Stimulated activated CD8-positive, alpha-beta memory T cell treated with anti-CD3 and anti-CD28 coated beads, Interleukin-2, amount 100 ng/mL, for 1 hour (primary cell): Measurements from ENCODE around the gene ATR.

Experiments
- DNase-seq, 2 donors: peaks; one replicate each; pipeline ENCODE4 v3.0.0-alpha.2; 2020; ENCODE audit warnings: low read depth in 2 of 2

The ATR gene

GRCh38 chr3:142523921-142524566 lies 54.5 kb downstream of the ATR start:
- no peak for DNase-seq

- no peak for DNase-seq
Observed at GRCh38 chr3:142509079-142509478, 69.5 kb downstream of the ATR start.

- no peak for DNase-seq
Observed at GRCh38 chr3:142507241-142507640, 71.3 kb downstream of the ATR start.

- no peak for DNase-seq
Observed at GRCh38 chr3:142502187-142502985, 76.1 kb downstream of the ATR start.

GRCh38 chr3:142501004-142501926 lies 77.3 kb downstream of the ATR start:
- no peak for DNase-seq

GRCh38 chr3:142500211-142500610 lies 78.3 kb downstream of the ATR start:
- no peak for DNase-seq

GRCh38 chr3:142498397-142499180 lies 79.9 kb downstream of the ATR start:
- no peak for DNase-seq

- no peak for DNase-seq
Observed at GRCh38 chr3:142497729-142498128, 80.8 kb downstream of the ATR start.

- no peak for DNase-seq
Observed at GRCh38 chr3:142495103-142495502, 83.4 kb downstream of the ATR start.

- no peak for DNase-seq
Observed at GRCh38 chr3:142492184-142492583, 86.3 kb downstream of the ATR start.

GRCh38 chr3:142489572-142490323 lies 88.8 kb downstream of the ATR start:
- DNase-seq: no peak

GRCh38 chr3:142484912-142485435 lies 93.6 kb downstream of the ATR start:
- DNase-seq: no peak

- no peak for DNase-seq
Observed at GRCh38 chr3:142481196-142481595, 97.3 kb downstream of the ATR start.

GRCh38 chr3:142470826-142471225 lies 107.7 kb downstream of the ATR start:
- DNase-seq: no peak

GRCh38 chr3:142468456-142468855 lies 110.1 kb downstream of the ATR start:
- no peak for DNase-seq

- DNase-seq: no peak
Observed at GRCh38 chr3:142467768-142468167, 110.8 kb downstream of the ATR start.

GRCh38 chr3:142460689-142461088 lies 117.8 kb downstream of the ATR start:
- no peak for DNase-seq

GRCh38 chr3:142459929-142460328 lies 118.6 kb downstream of the ATR start:
- DNase-seq: no peak

- no peak for DNase-seq
Observed at GRCh38 chr3:142459096-142459495, 119.4 kb downstream of the ATR start.

GRCh38 chr3:142450881-142451280 lies 127.7 kb downstream of the ATR start:
- no peak for DNase-seq

- DNase-seq: no peak
Observed at GRCh38 chr3:142450189-142450588, 128.3 kb downstream of the ATR start.
